ENCODE measurements around the gene ZNF26.

ZNF26 gene

DNA sequence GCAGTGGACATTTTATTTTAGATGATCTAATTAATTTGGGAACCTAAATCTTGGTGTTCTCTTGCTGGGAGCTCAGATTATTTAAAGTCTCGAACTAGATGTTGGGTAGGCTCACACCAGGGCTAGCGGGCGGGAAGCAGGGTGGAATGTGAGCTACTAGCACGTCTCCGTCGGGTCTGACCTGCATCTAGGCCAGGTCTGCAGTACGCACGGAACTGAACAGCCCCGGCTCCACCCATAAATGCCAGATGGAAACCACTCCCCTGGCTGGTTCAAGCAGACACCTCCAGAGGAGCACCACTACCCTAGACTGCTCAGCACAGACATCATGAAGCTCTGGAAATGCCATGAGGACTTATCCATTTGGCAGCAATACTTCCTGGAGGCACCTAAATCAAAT is 40.4 kb upstream of the ZNF26 start:
- TF ChIP-seq, protein P1, sequence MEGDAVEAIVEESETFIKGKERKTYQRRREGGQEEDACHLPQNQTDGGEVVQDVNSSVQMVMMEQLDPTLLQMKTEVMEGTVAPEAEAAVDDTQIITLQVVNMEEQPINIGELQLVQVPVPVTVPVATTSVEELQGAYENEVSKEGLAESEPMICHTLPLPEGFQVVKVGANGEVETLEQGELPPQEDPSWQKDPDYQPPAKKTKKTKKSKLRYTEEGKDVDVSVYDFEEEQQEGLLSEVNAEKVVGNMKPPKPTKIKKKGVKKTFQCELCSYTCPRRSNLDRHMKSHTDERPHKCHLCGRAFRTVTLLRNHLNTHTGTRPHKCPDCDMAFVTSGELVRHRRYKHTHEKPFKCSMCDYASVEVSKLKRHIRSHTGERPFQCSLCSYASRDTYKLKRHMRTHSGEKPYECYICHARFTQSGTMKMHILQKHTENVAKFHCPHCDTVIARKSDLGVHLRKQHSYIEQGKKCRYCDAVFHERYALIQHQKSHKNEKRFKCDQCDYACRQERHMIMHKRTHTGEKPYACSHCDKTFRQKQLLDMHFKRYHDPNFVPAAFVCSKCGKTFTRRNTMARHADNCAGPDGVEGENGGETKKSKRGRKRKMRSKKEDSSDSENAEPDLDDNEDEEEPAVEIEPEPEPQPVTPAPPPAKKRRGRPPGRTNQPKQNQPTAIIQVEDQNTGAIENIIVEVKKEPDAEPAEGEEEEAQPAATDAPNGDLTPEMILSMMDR (IDR thresholded peaks at IDR 0.05; ENCODE audit: borderline replicate concordance, insufficient read depth, low read depth, low read length): no peak
- H3K4me3 ChIP-seq (ENCODE audit: low read depth, low read length): no peak overlapping the region

DNA sequence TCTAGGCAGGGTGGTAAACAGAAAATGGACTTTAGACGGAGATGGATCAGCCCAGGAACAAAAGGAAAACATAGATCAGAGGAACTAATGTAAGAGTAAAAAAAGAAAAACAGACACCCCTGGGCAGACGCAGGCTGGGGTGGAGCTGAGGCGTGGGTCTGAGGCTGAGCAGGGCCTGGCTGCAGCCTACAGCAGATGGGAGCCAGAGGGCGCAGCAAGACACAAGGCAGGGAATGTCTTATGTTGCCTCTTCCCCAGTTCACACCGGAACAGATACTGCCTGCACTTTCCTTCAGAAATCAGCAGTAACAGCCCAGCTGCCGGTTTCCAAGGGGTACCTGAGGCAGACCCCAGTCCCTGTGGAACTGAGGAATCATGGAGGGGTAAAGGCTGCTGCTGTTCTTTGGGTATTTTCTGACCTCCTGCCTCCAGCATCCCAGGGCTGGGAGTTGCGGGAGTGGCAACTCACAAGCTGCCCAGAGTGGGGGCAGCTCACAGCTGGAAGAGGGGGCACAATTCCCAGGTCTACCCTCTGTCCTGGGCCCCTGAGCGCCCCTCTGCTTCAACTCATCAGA is 39.8 kb upstream of the ZNF26 start:
- TF ChIP-seq, protein P1 (IDR thresholded peaks at IDR 0.05; ENCODE audit: borderline replicate concordance, insufficient read depth, low read depth, low read length): no peak
- H3K4me3 ChIP-seq (ENCODE audit: low read depth, low read length): no peak overlapping the region

DNA sequence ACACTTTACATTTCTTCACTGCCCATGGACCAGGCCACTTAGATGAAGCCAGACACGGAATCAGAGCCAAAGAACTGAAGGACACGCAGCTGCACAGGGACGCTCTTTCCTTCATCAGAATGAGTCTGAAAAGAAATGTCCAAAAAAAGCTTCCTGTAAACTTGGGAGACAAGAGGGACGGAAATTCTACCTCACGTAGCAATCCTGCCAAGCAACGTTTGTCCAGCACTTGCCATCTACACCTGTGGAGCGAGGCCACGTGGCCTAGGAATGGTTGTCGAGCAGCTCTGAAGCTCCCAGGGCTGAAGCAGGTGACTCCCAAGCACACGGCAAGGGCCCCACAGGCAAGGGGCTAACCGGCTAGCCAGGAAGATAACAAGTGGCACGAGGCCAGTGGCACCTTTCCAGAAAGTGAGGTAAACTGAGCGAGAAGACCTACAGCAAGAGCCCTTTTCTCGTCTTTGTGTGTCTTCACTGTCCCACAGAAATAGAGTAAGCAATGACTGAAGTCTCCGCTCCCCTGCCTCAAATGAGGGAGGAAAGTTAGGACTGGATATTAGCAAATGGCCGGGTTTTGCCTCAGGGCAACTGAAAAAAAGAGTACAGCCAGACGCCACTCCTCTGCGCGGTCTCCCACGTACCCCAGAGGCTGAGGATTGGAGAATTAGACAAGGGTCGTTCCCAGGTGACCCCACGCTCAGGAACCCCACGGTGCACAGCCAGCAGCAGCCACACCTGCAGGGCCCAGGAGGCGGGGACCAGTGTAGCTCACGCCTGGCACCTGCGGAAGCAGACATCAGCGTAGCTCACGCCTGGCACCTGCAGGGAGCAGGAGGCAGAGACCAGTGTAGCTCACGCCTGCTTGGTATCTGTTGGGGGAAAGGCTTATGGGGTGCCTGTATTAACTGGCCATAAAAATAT is 37.8 kb upstream of the ZNF26 start:
- TF ChIP-seq, protein P1 (IDR thresholded peaks at IDR 0.05; ENCODE audit: borderline replicate concordance, insufficient read depth, low read depth, low read length): no peak
- no peak overlapping the region for H3K4me3 ChIP-seq (ENCODE audit: low read depth, low read length)

DNA sequence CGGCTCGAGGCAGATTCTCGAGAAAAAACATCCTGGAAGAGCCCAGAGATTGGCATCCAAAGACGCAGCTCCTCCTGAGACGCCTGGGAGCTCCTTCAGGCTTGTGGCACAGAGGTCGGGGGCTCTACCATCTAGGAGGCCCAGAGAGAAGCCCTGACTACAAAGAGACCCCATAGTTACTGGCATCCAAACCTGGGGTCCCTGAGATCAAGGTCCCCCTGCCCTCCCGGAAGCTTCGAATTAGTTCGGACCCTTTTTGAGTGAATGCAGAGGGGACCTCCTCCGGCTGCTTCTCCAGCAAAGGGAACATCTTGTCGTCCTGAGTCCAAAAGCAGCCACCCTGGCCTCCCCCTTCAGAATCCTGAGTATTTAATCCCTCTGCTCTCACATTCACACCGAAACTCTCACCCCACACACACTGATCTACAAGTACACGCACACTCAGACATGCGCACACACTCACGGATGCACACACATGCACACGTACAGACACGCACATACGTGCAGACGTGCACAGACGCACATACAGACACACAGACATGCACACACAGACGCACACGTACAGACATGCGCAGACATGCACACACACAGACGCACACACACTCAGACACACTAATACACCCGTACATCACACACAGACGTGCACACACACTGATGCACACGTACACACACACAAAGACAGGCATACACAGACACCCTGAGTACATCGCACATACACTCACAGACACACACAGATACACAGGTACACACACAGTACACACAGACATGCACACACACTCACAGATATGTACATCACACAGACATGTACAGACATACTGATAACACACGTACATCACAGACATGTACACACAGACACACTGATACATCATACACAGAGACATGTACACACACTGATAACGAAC is 36.0 kb upstream of the ZNF26 start:
- TF ChIP-seq, protein P1 (IDR thresholded peaks at IDR 0.05; ENCODE audit: borderline replicate concordance, insufficient read depth, low read depth, low read length): no peak
- no peak overlapping the region for H3K4me3 ChIP-seq (ENCODE audit: low read depth, low read length)

DNA sequence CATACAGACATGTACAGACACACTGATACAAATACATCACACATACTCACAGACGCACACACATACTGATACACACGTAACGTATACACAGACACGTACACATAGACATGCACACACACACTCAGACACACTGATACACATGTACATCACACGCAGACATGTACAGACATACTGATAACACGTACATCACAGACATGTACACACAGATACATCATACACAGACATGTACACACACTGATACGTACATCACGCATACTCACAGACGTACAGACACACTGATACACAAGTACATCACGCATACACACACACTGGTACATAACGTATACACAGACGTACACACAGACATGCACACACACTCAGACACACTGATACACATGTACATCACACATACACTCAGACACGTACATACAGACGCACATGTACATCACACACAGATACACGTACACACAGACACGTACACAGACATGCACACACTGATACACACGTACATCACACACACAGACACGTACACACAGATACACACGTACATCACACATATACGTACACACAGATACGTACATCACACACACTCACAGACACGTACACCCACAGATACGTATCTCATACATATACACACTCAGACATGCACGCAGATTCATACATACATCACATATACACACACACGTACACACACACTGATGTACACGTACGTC is 35.2 kb upstream of the ZNF26 start:
- TF ChIP-seq, protein P1 (IDR thresholded peaks at IDR 0.05; ENCODE audit: borderline replicate concordance, insufficient read depth, low read depth, low read length): no peak
- no peak overlapping the region for H3K4me3 ChIP-seq (ENCODE audit: low read depth, low read length)

DNA sequence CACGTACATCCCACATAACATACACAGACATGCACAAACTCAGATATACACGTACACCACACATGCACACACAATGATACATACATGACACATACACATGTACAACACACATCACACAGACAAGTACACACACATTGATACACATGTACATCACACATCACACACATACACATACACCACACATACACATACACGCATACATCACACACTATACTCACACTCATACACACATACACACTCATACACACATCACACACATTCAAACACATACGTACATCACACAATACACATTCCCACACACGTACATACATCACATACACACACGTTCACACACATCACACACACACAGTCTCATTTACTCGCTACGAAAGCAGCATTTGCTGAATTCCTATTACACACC is 34.5 kb upstream of the ZNF26 start:
- H3K4me3 ChIP-seq (ENCODE audit: low read depth, low read length): no peak overlapping the region
- TF ChIP-seq, protein P1 (IDR thresholded peaks at IDR 0.05; ENCODE audit: borderline replicate concordance, insufficient read depth, low read depth, low read length): no peak
